HT1080 (cell line): Measurements from ENCODE around the gene PPP1R13B. TPM values are rescaled to one million over a fixed set of nuclear protein-coding genes. Genes with fewer than 3 reads are reported as not detected.
"Not testable (repeated sequence)": the region's sequence is repeated elsewhere in the genome, so short reads cannot be mapped to it uniquely, and the experiment has no call there.

Experiments
- DNase-seq: peaks from one replicate; pipeline ENCODE4 v3.0.0-alpha.2; 2015; ENCODE audit warnings: low read depth
- total RNA-seq: library from RNA; depleted of rRNA; stranded (reverse); fragments of >200 nt; shearing (Covaris generic); gene quantifications from 2 replicates; pipeline ENCODE4 v1.2.3, GENCODE V29; 2014

PPP1R13B gene
- total RNA-seq, 1 experiment from 2014 or later = 6.6 TPM

DNA sequence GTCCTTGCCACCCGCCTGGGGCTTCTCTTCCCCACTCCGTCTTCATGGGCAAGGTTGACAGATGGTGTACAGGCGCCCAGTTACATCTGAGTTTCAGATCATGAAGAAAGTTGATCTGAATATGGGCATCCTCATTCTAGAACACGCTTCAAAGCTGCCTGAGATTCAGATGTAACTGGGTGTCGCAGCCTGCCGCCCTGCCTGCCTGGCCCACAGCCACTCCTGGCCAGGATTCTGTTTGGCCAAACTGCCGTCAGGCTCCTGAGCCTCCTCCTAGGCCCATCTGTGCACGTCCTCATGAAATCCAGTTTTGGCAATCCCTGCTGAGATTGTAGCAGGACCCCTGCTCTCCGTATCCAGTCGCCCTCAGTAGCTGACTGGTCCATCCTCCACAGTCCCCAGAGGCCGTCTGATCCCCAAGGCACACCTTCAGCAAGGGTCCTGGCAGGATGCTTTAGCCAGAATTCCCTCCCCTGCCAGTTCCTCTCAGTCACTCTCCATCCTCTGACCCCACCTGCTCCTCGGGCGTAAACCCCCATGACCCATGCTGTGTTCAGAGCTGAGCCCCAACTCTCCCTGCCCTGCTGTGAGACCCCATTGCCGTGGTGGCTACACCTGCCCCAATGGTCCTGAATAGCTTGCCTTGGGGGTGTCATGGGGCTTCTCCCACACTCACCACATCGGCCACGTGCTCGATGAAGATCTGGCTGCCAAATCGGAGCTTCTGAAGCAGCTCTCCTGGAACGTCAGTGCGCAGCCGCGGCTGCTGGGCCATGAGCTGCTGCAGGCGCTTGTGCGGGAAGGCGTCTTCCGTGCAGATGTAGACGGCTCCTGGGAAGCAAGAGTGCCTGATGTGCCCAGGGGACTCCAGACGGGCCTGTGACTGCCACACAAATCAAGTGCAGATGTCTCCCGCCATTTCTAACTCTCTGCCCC, 144.6 kb downstream of the PPP1R13B start:
- no peak for DNase-seq

GRCh38 chr14:103702095-103702494, 145.3 kb downstream of the PPP1R13B start:
- DNase-seq = no peak

DNA sequence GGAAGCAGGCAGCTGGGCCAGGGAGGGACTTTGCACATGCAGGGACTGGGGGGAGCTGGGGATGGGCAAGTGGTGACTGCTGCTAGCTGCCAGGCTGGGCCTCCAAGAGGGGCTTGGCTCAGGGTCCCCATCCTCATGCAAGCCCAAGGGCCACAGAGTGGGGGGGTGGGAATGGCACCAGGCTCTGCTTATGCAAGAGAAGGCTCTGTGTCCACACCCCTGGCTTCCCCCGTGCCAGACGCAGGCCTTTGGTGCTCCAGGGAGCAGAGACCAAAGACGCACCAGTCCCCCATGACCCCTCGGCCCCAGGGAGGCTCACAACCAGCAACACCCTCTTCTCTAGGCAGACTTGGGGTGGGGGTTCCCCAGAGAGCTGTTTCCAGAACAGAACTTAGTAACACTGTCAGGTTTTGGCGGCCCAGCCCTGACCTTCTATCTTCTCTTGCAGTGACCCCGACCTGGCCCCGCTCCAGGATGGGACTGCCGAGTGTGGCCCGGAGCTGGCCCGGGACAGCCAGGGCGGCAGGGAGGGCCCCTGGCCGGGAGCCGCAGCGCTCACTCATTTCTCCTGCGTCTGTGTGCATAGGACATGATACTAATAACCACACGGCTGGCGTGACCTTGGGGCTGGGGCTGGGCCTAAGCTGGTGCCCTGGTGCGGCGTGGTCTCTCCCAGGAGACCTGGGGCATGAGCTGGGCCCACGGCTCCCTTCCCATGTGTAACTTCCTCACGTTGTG, 146.5 kb downstream of the PPP1R13B start:
- DNase-seq = no peak

DNA sequence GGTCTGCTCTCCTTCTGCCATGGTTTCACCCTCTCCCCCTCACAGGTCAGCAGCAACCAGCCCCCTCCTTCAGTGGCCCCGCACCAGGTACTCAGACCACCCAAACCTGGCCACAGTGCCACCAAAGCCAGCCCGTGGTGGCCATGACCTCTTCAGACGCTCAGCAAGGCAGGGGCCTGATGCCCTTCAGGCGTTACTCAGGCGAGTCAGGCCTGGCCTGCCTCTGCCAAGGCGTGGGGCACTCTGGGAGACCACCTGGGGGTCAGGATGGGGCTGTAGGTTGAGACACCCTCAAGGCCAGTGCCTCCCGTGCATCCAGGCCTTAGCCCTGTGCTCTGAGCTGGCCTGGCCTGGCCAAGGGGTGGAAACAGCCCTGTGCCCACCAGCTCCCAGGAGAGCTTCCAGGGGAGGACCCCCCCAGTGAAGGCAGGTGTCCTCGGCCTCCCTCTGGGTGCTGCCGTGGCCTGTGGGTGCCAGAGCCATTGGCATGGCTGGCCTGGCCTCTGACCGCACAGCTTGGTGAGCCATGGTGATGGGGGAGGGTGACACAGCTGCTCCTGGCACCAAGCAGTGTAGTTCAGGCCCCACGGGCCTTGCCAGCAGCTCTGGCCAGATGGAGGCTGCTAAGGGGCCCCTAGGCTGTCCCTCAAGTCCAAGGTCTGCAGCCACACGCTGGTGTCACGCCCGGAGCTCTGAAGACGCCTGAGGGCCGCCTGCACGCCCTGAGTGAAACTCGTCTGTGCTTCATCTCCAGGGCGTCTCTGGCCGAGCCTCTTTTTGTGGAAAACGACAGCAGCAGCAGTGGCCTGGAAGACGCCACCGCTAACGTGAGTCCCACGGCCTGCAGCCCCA, 147.2 kb downstream of the PPP1R13B start:
- DNase-seq = no peak

GRCh38 chr14:103699261-103699661, 148.1 kb downstream of the PPP1R13B start:
- DNase-seq = no peak

- no peak for DNase-seq
These were observed 148.8 kb downstream of the PPP1R13B start for GRCh38 chr14:103698380-103699260.

DNA sequence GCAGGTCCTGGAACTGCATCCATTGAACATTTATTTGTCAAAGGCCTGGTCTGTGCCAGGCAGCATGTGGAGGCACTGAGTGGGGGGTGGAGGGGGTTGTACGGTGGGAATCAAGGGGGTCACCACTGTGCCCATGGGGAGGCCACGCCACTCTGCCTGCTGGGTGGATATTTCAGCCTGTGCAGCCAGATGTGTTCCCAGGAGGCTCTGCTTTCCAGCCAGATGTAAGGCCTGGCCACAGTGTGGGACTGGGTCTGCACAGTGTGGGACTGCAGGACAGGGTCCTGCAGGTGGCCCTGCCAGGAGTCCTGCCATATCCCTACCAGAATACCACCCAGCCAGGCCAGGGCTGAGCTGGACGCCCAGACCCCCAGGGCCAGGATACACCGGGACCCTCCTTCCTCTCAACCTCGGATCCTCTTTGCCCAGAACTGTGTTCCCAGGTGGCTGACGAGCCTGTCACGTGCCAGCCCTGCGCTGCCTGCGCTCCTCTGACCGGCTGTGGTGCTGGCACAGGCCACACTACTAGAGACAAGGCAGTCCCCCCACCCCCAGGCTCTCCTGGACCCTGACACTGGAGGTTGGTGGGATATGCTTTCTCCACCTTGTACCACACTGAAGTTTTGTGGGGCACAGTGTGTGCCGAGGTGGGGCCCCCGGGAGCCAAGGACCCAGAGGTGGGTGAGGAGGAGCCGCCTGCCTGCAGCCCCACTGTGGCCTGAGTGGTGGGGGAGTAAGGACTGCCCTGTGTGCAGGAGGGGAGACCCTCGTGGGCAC, 149.6 kb downstream of the PPP1R13B start:
- no peak for DNase-seq

GRCh38 chr14:103697206-103697602, 150.2 kb downstream of the PPP1R13B start:
- DNase-seq = no peak

DNA sequence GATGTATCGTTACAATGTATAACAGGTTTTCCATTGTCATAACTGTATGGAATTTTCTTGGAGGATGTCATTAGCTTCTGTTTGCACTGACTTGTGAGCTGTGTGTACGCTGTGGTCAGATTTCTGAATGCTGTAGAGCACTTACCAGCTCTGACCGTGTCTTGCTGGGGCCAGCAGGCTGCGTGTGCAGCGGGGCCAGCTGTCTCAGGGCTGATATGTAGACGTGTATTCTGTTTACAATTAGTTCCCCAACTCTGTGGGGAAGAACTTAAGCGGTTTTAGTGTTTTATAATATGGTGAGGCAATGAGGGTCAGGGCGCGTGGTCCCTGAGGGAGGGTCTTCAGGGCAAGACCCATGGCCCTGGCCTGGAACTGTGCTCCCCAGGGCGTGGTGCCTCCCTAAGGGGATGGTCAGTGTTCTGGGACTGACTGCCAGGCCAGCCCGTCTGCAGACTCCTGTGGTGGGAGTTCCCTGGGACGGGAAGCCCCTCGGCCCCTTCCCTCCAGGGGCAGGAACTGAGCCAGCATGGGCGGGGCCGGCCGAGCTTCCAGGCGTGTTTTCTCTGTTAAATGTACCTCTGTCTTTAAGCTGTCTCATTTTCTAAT, 150.8 kb downstream of the PPP1R13B start:
- no peak for DNase-seq

- DNase-seq = no peak
These were observed 151.3 kb downstream of the PPP1R13B start for GRCh38 chr14:103696070-103696402.

DNA sequence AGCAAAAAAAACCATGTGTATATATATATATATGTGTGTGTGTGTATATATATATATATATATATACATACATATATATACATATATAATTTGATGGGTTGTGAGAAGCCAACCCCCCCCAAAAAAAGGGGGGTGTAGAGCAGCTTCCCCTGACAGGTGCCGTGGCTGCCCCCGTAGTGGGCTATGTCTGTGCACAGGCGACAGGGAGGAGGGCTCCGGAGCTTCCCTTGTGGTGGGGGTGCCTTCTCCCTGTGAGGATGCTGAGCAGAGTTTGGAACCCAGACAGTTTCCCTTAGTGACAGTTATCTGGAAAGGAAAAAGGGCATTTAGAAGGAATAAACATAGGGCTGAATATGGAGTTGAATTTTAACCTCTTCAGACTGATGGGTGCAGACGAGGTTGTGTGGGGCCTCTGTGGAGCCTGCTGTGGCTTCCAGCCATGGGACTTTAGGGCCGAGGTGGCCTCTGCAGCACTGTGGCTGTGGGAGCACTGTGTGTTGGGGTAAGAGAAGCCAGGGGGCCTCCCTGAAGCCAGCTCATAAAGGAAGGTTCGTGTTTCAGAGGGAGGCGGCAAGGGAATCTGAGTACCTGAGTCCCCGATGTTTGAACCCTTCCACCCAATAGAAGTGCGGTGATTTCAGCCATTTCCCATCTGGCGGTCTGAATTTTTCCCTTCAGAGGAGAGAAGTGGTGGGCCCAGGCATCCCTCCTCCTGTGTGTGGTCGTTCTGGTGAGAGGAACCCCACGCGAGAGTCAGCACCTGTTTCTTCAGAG, 151.9 kb downstream of the PPP1R13B start:
- no peak for DNase-seq

DNA sequence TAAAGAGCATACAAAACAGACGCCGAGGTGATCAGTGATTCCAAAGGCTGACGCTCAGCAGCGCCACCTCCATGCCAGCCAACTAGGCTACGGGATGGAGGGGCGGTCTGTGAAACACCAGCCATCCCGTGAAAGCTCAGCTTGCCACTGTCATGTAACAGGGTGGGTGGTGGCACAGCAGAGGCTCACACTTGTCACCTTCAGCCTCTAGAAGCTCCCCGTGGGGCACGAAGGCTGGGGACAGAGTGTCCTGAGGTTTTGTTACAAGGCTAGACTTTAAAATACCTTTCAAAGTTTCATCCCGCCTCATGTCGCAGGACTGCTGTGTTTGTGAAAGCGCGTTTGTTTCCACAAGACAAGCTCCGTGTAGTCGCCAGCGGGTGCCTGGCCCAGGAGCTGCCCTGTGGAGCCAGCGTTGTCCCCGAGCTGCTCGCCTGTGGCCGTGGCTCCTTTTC, 152.8 kb downstream of the PPP1R13B start:
- DNase-seq = no peak

DNA sequence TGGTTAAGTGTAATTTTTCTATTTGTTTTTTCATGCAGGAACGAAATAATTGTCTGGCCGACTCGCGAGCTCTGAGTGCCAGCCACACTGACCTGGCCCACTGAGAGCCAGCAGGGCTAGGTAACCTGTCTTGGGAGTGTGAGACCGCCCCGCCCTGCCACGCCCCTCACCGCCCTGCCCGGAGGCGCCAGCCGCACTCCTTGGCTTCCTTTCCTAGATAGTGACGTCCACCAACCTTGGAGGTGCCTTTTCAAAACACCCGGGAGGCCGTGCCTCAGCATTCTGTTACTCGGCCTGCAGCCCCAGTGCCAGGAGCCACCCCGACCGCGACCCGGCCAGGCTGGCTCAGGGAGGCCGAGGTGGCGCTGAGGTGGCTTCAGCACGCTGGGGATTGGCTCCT, 153.9 kb downstream of the PPP1R13B start:
- DNase-seq = no peak

DNA sequence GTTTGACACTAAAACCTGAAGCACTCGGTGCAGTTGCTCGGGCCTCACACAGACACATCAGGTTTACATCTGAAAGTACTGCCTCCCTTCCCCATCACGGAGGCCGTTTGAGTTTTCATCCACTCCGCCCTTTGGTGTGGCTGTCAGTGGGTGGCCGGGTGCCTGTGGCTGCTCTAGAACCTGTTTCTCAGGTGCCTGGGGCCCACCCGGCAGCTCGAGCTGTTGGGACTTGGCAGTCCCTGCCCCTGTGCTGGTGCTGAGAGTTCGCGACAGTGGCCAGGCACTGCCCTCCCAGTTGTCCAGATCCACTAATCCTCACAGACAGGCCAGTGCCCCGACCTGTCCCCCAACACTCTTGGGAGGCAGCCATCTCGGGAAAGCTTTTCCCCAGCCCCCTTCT, 154.5 kb downstream of the PPP1R13B start:
- no peak for DNase-seq

- DNase-seq = no peak
These were observed 155.2 kb downstream of the PPP1R13B start for GRCh38 chr14:103692159-103692558.

DNA sequence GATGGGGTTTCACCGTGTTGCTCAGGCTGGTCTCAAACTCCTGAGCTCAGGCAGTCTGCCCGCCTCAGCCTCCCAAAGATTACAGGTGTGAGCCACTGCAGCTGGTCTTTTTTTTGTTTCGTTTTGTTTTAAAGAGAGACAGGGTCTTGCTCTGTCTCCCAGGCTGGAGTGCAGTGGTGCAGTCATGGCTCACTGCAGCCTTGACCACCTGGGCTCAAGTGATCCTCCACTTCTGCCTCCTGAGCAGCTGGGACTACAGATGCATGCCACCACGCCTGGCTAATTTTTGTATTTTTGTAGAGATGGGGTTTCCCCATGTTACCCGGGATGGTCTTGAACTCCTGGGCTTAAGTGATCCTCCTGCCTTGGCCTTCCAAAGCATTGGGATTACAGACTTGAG, 155.7 kb downstream of the PPP1R13B start:
- not testable (repeated sequence) for DNase-seq

- no peak for DNase-seq
These were observed 157.0 kb downstream of the PPP1R13B start for GRCh38 chr14:103690332-103690731.
